Measurements from ENCODE around the gene LRP10.

DNA sequence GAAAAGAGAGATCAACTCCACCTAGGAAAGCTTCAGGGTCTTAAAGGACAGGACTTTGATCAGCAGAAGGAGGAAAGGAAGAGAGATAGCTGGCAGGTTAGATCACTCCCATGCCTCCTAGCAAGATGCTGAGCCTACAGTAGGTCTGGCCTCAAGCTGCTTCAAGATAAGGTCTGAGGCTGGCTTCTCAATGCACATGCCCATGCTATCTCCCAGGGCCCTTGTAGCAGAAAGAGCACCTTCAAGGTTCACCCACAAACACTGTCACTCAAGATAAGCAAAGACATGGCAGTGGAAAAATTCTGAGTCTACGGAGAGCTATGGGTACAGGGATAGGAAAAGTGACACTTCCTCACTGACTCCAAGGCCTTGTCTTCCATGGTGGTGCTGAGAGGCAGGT lies 25.8 kb downstream of the LRP10 start:
- peak; percentile 50 for TF ChIP-seq POLR2A (IDR thresholded peaks at IDR 0.05; ENCODE audit: low read length)
- TF ChIP-seq GATA1 (IDR thresholded peaks at IDR 0.05; ENCODE audit: low read depth, low read length) = peak; percentile 77
